KOPT-K1 (cell line): ENCODE results near the gene DOK6.
"Not testable (repeated sequence)": the region's sequence is repeated elsewhere in the genome, so short reads cannot be mapped to it uniquely, and the experiment has no call there.

ENCODE experiments used
- H3K27ac ChIP-seq: fragments of 200-600 bp; sonication (generic); 2 replicates; pipeline ENCODE4 v1.5.1; 2016; ENCODE audit warnings: antibody characterized with exemption, mild to moderate bottlenecking, low read depth, low read length; ENCODE audit not compliant: poor library complexity, severe bottlenecking
- H3K36me3 ChIP-seq: fragments of 200-600 bp; sonication (generic); 2 replicates; pipeline ENCODE4 v1.5.1; 2017; ENCODE audit warnings: antibody characterized with exemption, mild to moderate bottlenecking, low read length, moderate library complexity; ENCODE audit not compliant: insufficient read depth
- H3K9me3 ChIP-seq: fragments of 200-600 bp; sonication (generic); 2 replicates; pipeline ENCODE4 v1.5.1; 2017; ENCODE audit warnings: antibody characterized with exemption, low read length, mild to moderate bottlenecking; ENCODE audit not compliant: insufficient read depth, poor library complexity, severe bottlenecking

DOK6 gene

GRCh38 chr18:69819460-69819859 is 418.8 kb downstream of the DOK6 start:
- no peaks in the 10 kb centered on the region for H3K36me3 ChIP-seq
- H3K27ac ChIP-seq: no peak overlapping the region
- peaks cover 6% of the 10 kb centered on the region for H3K9me3 ChIP-seq

- Histone ChIP-seq H3K9me3 (peaks cover 6% of the 10 kb centered on the region), H3K27ac (no peak overlapping the region), H3K36me3 (no peaks in the 10 kb centered on the region)
Measured at GRCh38 chr18:69820538-69820937, 419.9 kb downstream of the DOK6 start.

GRCh38 chr18:69830189-69830588 is 429.5 kb downstream of the DOK6 start:
- peaks cover 24% of the 10 kb centered on the region for H3K9me3 ChIP-seq
- no peaks in the 10 kb centered on the region for H3K36me3 ChIP-seq
- H3K27ac ChIP-seq: peak overlapping the region; percentile 48

DNA sequence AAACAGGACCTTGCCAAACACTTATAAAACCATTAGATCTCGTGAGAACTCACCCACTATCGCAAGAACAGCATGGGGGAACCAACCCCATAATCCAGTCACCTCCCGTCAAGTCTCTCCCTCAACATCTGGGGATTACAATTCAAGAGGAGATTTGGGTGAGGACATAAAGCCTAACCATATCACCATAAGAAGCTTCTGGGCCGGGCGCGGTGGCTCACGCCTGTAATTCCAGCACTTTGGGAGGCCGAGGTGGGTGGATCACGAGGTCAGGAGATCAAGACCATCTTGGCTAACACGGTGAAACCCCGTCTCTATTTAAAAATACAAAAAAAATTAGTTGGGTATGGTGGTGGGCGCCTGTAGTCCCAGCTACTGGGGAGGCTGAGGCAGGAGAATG is 434.3 kb downstream of the DOK6 start:
- not testable (repeated sequence) for H3K27ac ChIP-seq, H3K36me3 ChIP-seq
- peaks cover 24% of the 10 kb centered on the region for H3K9me3 ChIP-seq

GRCh38 chr18:69838003-69838402 is 437.3 kb downstream of the DOK6 start:
- no peaks in the 10 kb centered on the region for H3K36me3 ChIP-seq
- no peak overlapping the region for H3K27ac ChIP-seq
- peaks cover 3% of the 10 kb centered on the region for H3K9me3 ChIP-seq

- no peak overlapping the region for H3K27ac ChIP-seq
- H3K36me3 ChIP-seq: no peaks in the 10 kb centered on the region
- no peaks in the 10 kb centered on the region for H3K9me3 ChIP-seq
Measured at GRCh38 chr18:69838620-69839411, 438.1 kb downstream of the DOK6 start.

DNA sequence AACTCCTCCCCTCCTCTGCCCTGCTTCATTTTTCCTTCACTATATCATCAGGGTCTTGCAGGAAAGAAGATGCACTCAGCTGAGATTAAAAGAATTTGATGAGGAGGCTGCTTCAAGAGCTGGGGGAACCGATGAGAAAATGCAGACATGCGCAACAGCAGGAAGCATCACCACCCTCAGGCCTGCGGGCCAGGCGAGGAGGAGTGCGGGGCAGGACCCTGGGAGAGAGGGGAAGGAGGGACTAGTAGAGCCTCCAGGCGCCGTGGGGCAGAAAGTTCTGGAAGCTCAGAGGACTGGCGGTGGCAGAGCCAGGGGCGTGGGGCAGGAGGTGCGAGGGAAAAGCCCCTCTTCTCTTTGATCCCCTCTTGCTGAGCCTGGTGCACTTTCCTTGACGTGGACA is 438.8 kb downstream of the DOK6 start:
- H3K27ac ChIP-seq: no peak overlapping the region

GRCh38 chr18:69840001-69840400 is 439.3 kb downstream of the DOK6 start:
- H3K27ac ChIP-seq: no peak overlapping the region
- H3K36me3 ChIP-seq: no peaks in the 10 kb centered on the region
- no peaks in the 10 kb centered on the region for H3K9me3 ChIP-seq

More for the DNA sequence above, 438.8 kb downstream of the DOK6 start:
- Histone ChIP-seq H3K36me3 (no peaks in the 10 kb centered on the region), H3K9me3 (no peaks in the 10 kb centered on the region)

GRCh38 chr18:69840445-69840844 is 439.8 kb downstream of the DOK6 start:
- Histone ChIP-seq H3K9me3 (no peaks in the 10 kb centered on the region), H3K27ac (no peak overlapping the region), H3K36me3 (no peaks in the 10 kb centered on the region)

GRCh38 chr18:69841117-69841516 is 440.4 kb downstream of the DOK6 start:
- H3K27ac ChIP-seq: no peak overlapping the region
- no peaks in the 10 kb centered on the region for H3K36me3 ChIP-seq
- H3K9me3 ChIP-seq: no peaks in the 10 kb centered on the region

DNA sequence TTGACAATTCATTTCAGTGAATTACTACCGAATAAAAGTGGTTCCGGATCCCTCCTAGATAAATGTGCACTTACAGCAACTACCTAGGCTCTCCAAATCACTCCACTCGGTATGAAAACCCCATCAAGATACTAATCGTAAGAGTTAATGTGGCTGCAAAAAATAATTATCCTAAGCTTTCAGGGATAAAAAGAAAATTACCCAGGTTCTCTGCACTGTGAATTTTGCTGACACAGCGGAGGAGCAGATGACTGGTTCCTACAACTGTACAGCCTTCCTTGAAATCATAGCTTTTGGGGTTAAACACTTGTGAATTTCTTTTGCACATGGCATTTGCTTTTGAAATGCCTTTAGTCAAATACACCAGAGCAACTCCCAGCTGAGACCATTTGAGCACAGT is 442.3 kb downstream of the DOK6 start:
- Histone ChIP-seq H3K27ac (no peak overlapping the region), H3K9me3 (no peaks in the 10 kb centered on the region), H3K36me3 (no peaks in the 10 kb centered on the region)

- Histone ChIP-seq H3K27ac (no peak overlapping the region), H3K9me3 (no peaks in the 10 kb centered on the region), H3K36me3 (no peaks in the 10 kb centered on the region)
Measured at GRCh38 chr18:69844656-69845055, 444.0 kb downstream of the DOK6 start.

- no peaks in the 10 kb centered on the region for H3K9me3 ChIP-seq
- H3K36me3 ChIP-seq: no peaks in the 10 kb centered on the region
- H3K27ac ChIP-seq: no peak overlapping the region
Measured at GRCh38 chr18:69845593-69846506, 445.2 kb downstream of the DOK6 start.

- Histone ChIP-seq H3K9me3 (no peaks in the 10 kb centered on the region), H3K27ac (no peak overlapping the region), H3K36me3 (no peaks in the 10 kb centered on the region)
Measured at GRCh38 chr18:69853051-69853450, 452.4 kb downstream of the DOK6 start.

GRCh38 chr18:69854455-69854854 is 453.8 kb downstream of the DOK6 start:
- Histone ChIP-seq H3K27ac (no peak overlapping the region), H3K36me3 (no peaks in the 10 kb centered on the region), H3K9me3 (no peaks in the 10 kb centered on the region)
